ENCODE results near the gene RARB.

GRCh38 chr3:25463836-25464418 lies 35.9 kb downstream of the RARB start:
- TF ChIP-seq MAFK (IDR thresholded peaks at IDR 0.05; ENCODE audit: low read length) (no peak), CBX8 (IDR thresholded peaks at IDR 0.05; ENCODE audit: borderline replicate concordance, extremely low read depth, low read depth, low read length, poor library complexity, severe bottlenecking) (no peak), ZKSCAN8 (CRISPR knock-in tag; IDR thresholded peaks at IDR 0.05) (no peak), ZBTB7A (IDR thresholded peaks at IDR 0.05; ENCODE audit: borderline replicate concordance, control insufficient read depth, low read depth, low read length) (no peak)

Data from K562 (cell line).